HCT116 (cell line): ENCODE results near the gene EHD1.

Source experiments
- ATF3 ChIP-seq: IDR thresholded peaks from 2 replicates; pipeline ENCODE4 v1.6.1; 2012
- CTCF ChIP-seq, 3 experiments: fragments of 200-600 bp in 1 of 3; sonication (generic) in 1 of 3; IDR thresholded peaks in 2 of 3; conservative IDR thresholded peaks in 1 of 3; 2 replicates each; pipeline ENCODE4 v1.5.1; 2012 to 2017; ENCODE audit warnings: low read depth in 2 of 3, low read length in 2 of 3, antibody characterized with exemption in 1 of 3, borderline replicate concordance in 1 of 3, control low read depth in 1 of 3, mild to moderate bottlenecking in 1 of 3, mixed read lengths in 1 of 3, mixed run types in 1 of 3, moderate library complexity in 1 of 3; ENCODE audit not compliant: insufficient read depth in 1 of 3
- EZH2 ChIP-seq: fragments of 200-600 bp; sonication (generic); IDR thresholded peaks from 2 replicates; pipeline ENCODE4 v1.6.1; 2017; ENCODE audit warnings: antibody characterized with exemption, mixed run types
- MAX ChIP-seq: IDR thresholded peaks from 2 replicates; pipeline ENCODE4 v1.6.1; 2012
- POLR2A ChIP-seq: IDR thresholded peaks from 2 replicates; pipeline ENCODE4 v1.7.0; 2011; ENCODE audit warnings: borderline replicate concordance; ENCODE audit not compliant: insufficient read depth, insufficient read length; ENCODE audit errors: extremely low read depth
- POLR2AphosphoS5 ChIP-seq: IDR thresholded peaks from 2 replicates; pipeline ENCODE4 v1.6.1; 2011; ENCODE audit warnings: mild to moderate bottlenecking, low read depth, low read length, moderate library complexity
- RAD21 ChIP-seq: IDR thresholded peaks from 2 replicates; pipeline ENCODE4 v1.6.1; 2012; ENCODE audit warnings: low read depth, mild to moderate bottlenecking
- REST ChIP-seq: IDR thresholded peaks from 2 replicates; pipeline ENCODE4 v1.6.1; 2012; ENCODE audit warnings: low read depth
- SP1 ChIP-seq: IDR thresholded peaks from 2 replicates; pipeline ENCODE4 v1.6.1; 2012; ENCODE audit warnings: low read depth
- TCF7L2 ChIP-seq: IDR thresholded peaks from 2 replicates; pipeline ENCODE4 v1.7.0; 2011; ENCODE audit warnings: borderline replicate concordance, inconsistent platforms; ENCODE audit not compliant: insufficient read depth, insufficient read length; ENCODE audit errors: extremely low read depth

- no peak for TF ChIP-seq CTCF (IDR thresholded peaks at IDR 0.05 in 2 of 3, conservative IDR thresholded peaks at IDR 0.05 in 1 of 3; ENCODE audit: borderline replicate concordance in 1 of 3, insufficient read depth in 1 of 3, low read depth in 2 of 3, low read length in 2 of 3)
- no peak for TF ChIP-seq RAD21
- TF ChIP-seq POLR2A: no peak
- TF ChIP-seq SP1: no peak
- TF ChIP-seq MAX: no peak
- no peak for TF ChIP-seq POLR2AphosphoS5
- TF ChIP-seq REST: no peak
- TF ChIP-seq ATF3: no peak
- no peak for TF ChIP-seq EZH2
- TF ChIP-seq TCF7L2: no peak
Observed at GRCh38 chr11:64890522-64890939, 12.1 kb upstream of the EHD1 start.
